Transverse colon (tissue), 4 donors: ENCODE measurements around the gene AQP4. TPM values are rescaled to one million over a fixed set of nuclear protein-coding genes. Genes with fewer than 3 reads are reported as not detected.

Experiments used
- DNase-seq: peaks from one replicate; pipeline ENCODE4 v3.0.0-alpha.2; 2019
- H3K27ac ChIP-seq, 4 donors: fragments of 200-600 bp; sonication (generic); 2 replicates each; pipeline ENCODE4 v1.5.1; 2016 to 2018; ENCODE audit warnings: inconsistent platforms in 4 of 4
- H3K27me3 ChIP-seq: fragments of 200-600 bp; sonication (generic); 2 replicates; pipeline ENCODE4 v1.5.1; 2017; ENCODE audit warnings: inconsistent platforms
- H3K36me3 ChIP-seq, 4 donors: fragments of 200-600 bp; sonication (generic); 2 replicates each; pipeline ENCODE4 v1.5.1; 2017 to 2019; ENCODE audit warnings: inconsistent platforms in 4 of 4
- H3K4me1 ChIP-seq, 4 donors: fragments of 200-600 bp; sonication (generic); 2 replicates each; pipeline ENCODE4 v1.5.1; 2017 to 2020; ENCODE audit warnings: inconsistent platforms in 4 of 4
- H3K4me3 ChIP-seq, 4 donors: fragments of 200-600 bp; sonication (generic); 1 replicate in 1 of 4; 2 replicates in 3 of 4; pipeline versions ENCODE4 v1.5.1 to v1.6.1; 2017 to 2019; ENCODE audit warnings: inconsistent platforms in 4 of 4
- H3K9me3 ChIP-seq, 2 donors: fragments of 200-600 bp; sonication (generic); 2 replicates each; pipeline ENCODE4 v1.5.1; 2017 to 2019; ENCODE audit warnings: inconsistent platforms in 2 of 2
- EP300 ChIP-seq: sonication (generic); formaldehyde crosslinking; IDR thresholded peaks from one replicate; pipeline ENCODE4 v1.6.1; 2017; ENCODE audit warnings: antibody characterized with exemption, low read depth
- POLR2A ChIP-seq: fragments of 450-650 bp; IDR thresholded peaks from one replicate; pipeline ENCODE4 v1.6.1; 2016; ENCODE audit warnings: antibody characterized with exemption, mild to moderate bottlenecking, moderate library complexity
- POLR2AphosphoS5 ChIP-seq, 3 donors: sonication (generic); formaldehyde crosslinking; IDR thresholded peaks; one replicate each; pipeline ENCODE4 v1.6.1; 2016; ENCODE audit warnings: antibody characterized with exemption in 3 of 3
- whole genome bisulfite sequencing, 2 donors: methylation state at CpG; one replicate each; pipeline ENCODE4 v1.1.5; 2018; ENCODE audit warnings: low coverage in 1 of 2; 5-methylcytosine and 5-hydroxymethylcytosine counted together
- in situ Hi-C, 4 donors: fragments of 200-750 bp; cut with MboI; loops; one replicate each; pipeline versions ENCODE4 v1.15.0 to v1.15.1; 2017; ENCODE audit warnings: low sequenced_read_pairs in 3 of 4, low pct_ligation_motif_present in 1 of 4, low pct_unique_long_range_greater_than_20kb in 1 of 4
- intact Hi-C: fragments of 100-400 bp; cut with DNase I; formaldehyde crosslinking; loops from one replicate; pipeline ENCODE4 v1.15.1; 2023; ENCODE audit warnings: low total_unique reads
- total RNA-seq, 4 donors: library from RNA; depleted of rRNA; stranded (reverse); fragments of >200 nt; gene quantifications; one replicate each; pipeline ENCODE4 v1.1.0, GENCODE V29; 2016
- TF ChIP-seq, protein P1 (sequence below), 5 experiments: fragments of 200-600 bp in 3 of 5; fragments of 450-650 bp in 2 of 5; sonication (generic) in 3 of 5; IDR thresholded peaks; 1 replicate in 2 of 5; 2 replicates in 3 of 5; pipeline ENCODE4 v1.5.1; 2016 to 2017; ENCODE audit warnings: antibody characterized with exemption in 5 of 5, inconsistent platforms in 3 of 5, mild to moderate bottlenecking in 2 of 5, moderate library complexity in 1 of 5

AQP4 gene, protein sequence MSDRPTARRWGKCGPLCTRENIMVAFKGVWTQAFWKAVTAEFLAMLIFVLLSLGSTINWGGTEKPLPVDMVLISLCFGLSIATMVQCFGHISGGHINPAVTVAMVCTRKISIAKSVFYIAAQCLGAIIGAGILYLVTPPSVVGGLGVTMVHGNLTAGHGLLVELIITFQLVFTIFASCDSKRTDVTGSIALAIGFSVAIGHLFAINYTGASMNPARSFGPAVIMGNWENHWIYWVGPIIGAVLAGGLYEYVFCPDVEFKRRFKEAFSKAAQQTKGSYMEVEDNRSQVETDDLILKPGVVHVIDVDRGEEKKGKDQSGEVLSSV
- 1 to 10 TPM in 1 of 4 donors, not detected in 3; 2.2 TPM for total RNA-seq

DNA sequence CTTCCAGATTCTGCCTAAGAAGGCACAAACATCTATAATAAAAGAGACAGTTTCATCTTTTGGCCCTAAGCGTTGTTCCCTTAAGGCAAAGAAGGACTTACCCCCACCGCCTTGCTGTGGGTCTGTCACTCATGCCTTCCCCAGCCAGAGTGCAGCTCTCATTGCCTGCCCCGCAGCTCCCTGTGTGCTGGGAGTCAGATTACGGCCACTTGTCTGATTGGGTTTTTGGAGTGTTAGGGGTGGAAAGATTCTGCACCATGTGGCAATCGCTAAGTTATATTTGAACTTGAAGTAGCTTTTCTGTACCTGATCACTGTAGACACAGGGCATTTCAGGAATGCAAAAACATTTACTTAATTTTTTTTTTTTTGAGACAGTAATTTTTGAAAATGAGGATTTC, at the start of gene AQP4:
TSS of gene AQP4 (minus strand) at position 151 of the 400 bp plus-strand sequence. CDS start at position 133, 18 bp downstream.
- DNase-seq: no peak
- Histone ChIP-seq H3K9me3 (no peaks in the 10 kb centered on the region), H3K4me3 (no peak within 1 kb of the TSS), H3K36me3 (no peaks in the 10 kb centered on the region), H3K4me1 (peaks cover 0 to 27% (median 8%) of the 10 kb centered on the region in 4 donors), H3K27ac (no peak within 1 kb of the TSS), H3K27me3 (peaks cover 25% of the 10 kb centered on the region)
- 77 to 83% methylated on average over 4 to 5 of the region's 5 CpGs for WGBS, 2 donors
- in situ Hi-C loops: no loop called here
- intact Hi-C loops: loop anchor here (5.0 kb wide), 1 partner anchor 198 kb away; no protein-coding TSS in a partner anchor
- TF ChIP-seq POLR2A (no peak), EP300 (no peak), POLR2AphosphoS5 (IDR thresholded peaks at IDR 0.05) (no peak)
- TF ChIP-seq, protein P1, sequence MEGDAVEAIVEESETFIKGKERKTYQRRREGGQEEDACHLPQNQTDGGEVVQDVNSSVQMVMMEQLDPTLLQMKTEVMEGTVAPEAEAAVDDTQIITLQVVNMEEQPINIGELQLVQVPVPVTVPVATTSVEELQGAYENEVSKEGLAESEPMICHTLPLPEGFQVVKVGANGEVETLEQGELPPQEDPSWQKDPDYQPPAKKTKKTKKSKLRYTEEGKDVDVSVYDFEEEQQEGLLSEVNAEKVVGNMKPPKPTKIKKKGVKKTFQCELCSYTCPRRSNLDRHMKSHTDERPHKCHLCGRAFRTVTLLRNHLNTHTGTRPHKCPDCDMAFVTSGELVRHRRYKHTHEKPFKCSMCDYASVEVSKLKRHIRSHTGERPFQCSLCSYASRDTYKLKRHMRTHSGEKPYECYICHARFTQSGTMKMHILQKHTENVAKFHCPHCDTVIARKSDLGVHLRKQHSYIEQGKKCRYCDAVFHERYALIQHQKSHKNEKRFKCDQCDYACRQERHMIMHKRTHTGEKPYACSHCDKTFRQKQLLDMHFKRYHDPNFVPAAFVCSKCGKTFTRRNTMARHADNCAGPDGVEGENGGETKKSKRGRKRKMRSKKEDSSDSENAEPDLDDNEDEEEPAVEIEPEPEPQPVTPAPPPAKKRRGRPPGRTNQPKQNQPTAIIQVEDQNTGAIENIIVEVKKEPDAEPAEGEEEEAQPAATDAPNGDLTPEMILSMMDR (IDR thresholded peaks at IDR 0.05): no peak

GRCh38 chr18:26911840-26912239, 46.3 kb upstream of the AQP4 start:
- H3K27ac ChIP-seq: no peak overlapping the region
- H3K4me3 ChIP-seq: no peak overlapping the region
- no peaks in the 10 kb centered on the region for H3K36me3 ChIP-seq
- in situ Hi-C loops: no loop called here
- DNase-seq: no peak
- no peaks in the 10 kb centered on the region for H3K27me3 ChIP-seq
- TF ChIP-seq POLR2A: no peak
- TF ChIP-seq POLR2AphosphoS5 (IDR thresholded peaks at IDR 0.05): no peak
- TF ChIP-seq, protein P1 (IDR thresholded peaks at IDR 0.05): no peak
- TF ChIP-seq EP300: no peak
- intact Hi-C loops: loop anchor here (1.0 kb wide), 1 partner anchor 46 kb away; no protein-coding TSS in a partner anchor
- no peaks in the 10 kb centered on the region for H3K9me3 ChIP-seq
- H3K4me1 ChIP-seq: no peaks in the 10 kb centered on the region
- WGBS, 2 donors: 65 to 79% methylated on average over 4 of the region's 4 CpGs

GRCh38 chr18:26909599-26910290, 44.2 kb upstream of the AQP4 start:
- Histone ChIP-seq H3K4me3 (no peak overlapping the region), H3K9me3 (no peaks in the 10 kb centered on the region), H3K27me3 (no peaks in the 10 kb centered on the region), H3K36me3 (no peaks in the 10 kb centered on the region), H3K4me1 (no peaks in the 10 kb centered on the region), H3K27ac (no peak overlapping the region)
- intact Hi-C loops (no loop called here), in situ Hi-C loops (no loop called here)
- no peak for DNase-seq
- 25 to 55% methylated on average over 1 to 5 of the region's 5 CpGs for WGBS, 2 donors
- TF ChIP-seq, protein P1 (IDR thresholded peaks at IDR 0.05): no peak
- no peak for TF ChIP-seq EP300
- no peak for TF ChIP-seq POLR2A
- TF ChIP-seq POLR2AphosphoS5 (IDR thresholded peaks at IDR 0.05): no peak

GRCh38 chr18:26908906-26909305, 43.4 kb upstream of the AQP4 start:
- Histone ChIP-seq H3K9me3 (no peaks in the 10 kb centered on the region), H3K27ac (no peak overlapping the region), H3K4me1 (no peaks in the 10 kb centered on the region), H3K36me3 (no peaks in the 10 kb centered on the region), H3K4me3 (no peak overlapping the region), H3K27me3 (no peaks in the 10 kb centered on the region)
- no peak for TF ChIP-seq EP300
- no peak for TF ChIP-seq POLR2AphosphoS5 (IDR thresholded peaks at IDR 0.05)
- no peak for TF ChIP-seq POLR2A
- TF ChIP-seq, protein P1 (IDR thresholded peaks at IDR 0.05): no peak
- WGBS, 2 donors: 64 to 65% methylated on average over 2 to 3 of the region's 3 CpGs
- intact Hi-C loops (no loop called here), in situ Hi-C loops (no loop called here)
- no peak for DNase-seq
